Measurements from ENCODE around the gene STEAP1B.

The STEAP1B gene

GRCh38 chr7:22397981-22398380 lies 102.0 kb downstream of the STEAP1B start:
- DNase-seq, result no peak

GRCh38 chr7:22395222-22395621 lies 104.8 kb downstream of the STEAP1B start:
- DNase-seq, result no peak

- peak; percentile 19 for DNase-seq
Measured at GRCh38 chr7:22394739-22395138, 105.2 kb downstream of the STEAP1B start.

GRCh38 chr7:22393913-22394729 lies 105.9 kb downstream of the STEAP1B start:
- no peak for DNase-seq

GRCh38 chr7:22390516-22390915 lies 109.5 kb downstream of the STEAP1B start:
- no peak for DNase-seq

GRCh38 chr7:22389892-22390291 lies 110.1 kb downstream of the STEAP1B start:
- DNase-seq, result no peak

- DNase-seq, result no peak
Measured at GRCh38 chr7:22387583-22387982, 112.4 kb downstream of the STEAP1B start.

- DNase-seq, result no peak
Measured at GRCh38 chr7:22386865-22387264, 113.1 kb downstream of the STEAP1B start.

- no peak for DNase-seq
Measured at GRCh38 chr7:22386206-22386858, 113.7 kb downstream of the STEAP1B start.

GRCh38 chr7:22385326-22385725 lies 114.7 kb downstream of the STEAP1B start:
- DNase-seq, result no peak

GRCh38 chr7:22380333-22380732 lies 119.7 kb downstream of the STEAP1B start:
- no peak for DNase-seq

GRCh38 chr7:22378199-22378980 lies 121.6 kb downstream of the STEAP1B start:
- DNase-seq, result no peak

GRCh38 chr7:22377703-22378102 lies 122.3 kb downstream of the STEAP1B start:
- DNase-seq, result no peak

GRCh38 chr7:22375359-22376048 lies 124.5 kb downstream of the STEAP1B start:
- no peak for DNase-seq

GRCh38 chr7:22373911-22374310 lies 126.1 kb downstream of the STEAP1B start:
- DNase-seq, result no peak

GRCh38 chr7:22373388-22373787 lies 126.6 kb downstream of the STEAP1B start:
- DNase-seq, result no peak

- DNase-seq, result peak; percentile 9
Measured at GRCh38 chr7:22372863-22373262, 127.1 kb downstream of the STEAP1B start.

GRCh38 chr7:22371878-22372277 lies 128.1 kb downstream of the STEAP1B start:
- DNase-seq, result no peak
